CD8-positive, alpha-beta memory T cell (primary cell): Measurements from ENCODE around the gene NRP1. TPM values are rescaled to one million over a fixed set of nuclear protein-coding genes. Genes with fewer than 3 reads are reported as not detected.
A peak's percentile ranks its signal among the peaks of the same experiment; 100 is the strongest.
"Not testable (repeated sequence)": the region's sequence is repeated elsewhere in the genome, so short reads cannot be mapped to it uniquely, and the experiment has no call there.

Source experiments
- CTCF ChIA-PET: fragments of 350-600 bp; sonication (Branson Sonifier 250); formaldehyde crosslinking; loops from one replicate; lab custom pipeline; 2021; ENCODE audit warnings: antibody characterized with exemption; lab: Charles Lee
- POLR2A ChIA-PET: fragments of 350-600 bp; sonication (Branson Sonifier 250); formaldehyde crosslinking; loops from one replicate; lab custom pipeline; 2021; ENCODE audit warnings: antibody characterized with exemption; lab: Charles Lee
- DNase-seq, 5 donors: peaks; one replicate each; pipeline versions ENCODE4 v3.0.0 to v3.0.0-alpha.2; 2020 to 2022; ENCODE audit warnings: mixed read lengths in 1 of 5
- H3K27ac ChIP-seq: one replicate; pipeline ENCODE4 v1.7.0; 2013; ENCODE audit warnings: low read depth, mild to moderate bottlenecking, low read length, moderate library complexity
- H3K27me3 ChIP-seq: 2 replicates; pipeline ENCODE4 v1.7.0; 2013; ENCODE audit warnings: low read length, mild to moderate bottlenecking; ENCODE audit not compliant: insufficient read depth, poor library complexity, severe bottlenecking
- H3K36me3 ChIP-seq: 2 replicates; pipeline ENCODE4 v1.7.0; 2013; ENCODE audit warnings: mild to moderate bottlenecking, low read length, moderate library complexity; ENCODE audit not compliant: insufficient read depth
- H3K4me1 ChIP-seq: 2 replicates; pipeline ENCODE4 v1.7.0; 2013; ENCODE audit warnings: mild to moderate bottlenecking, low read length, moderate library complexity; ENCODE audit not compliant: insufficient read depth
- H3K4me3 ChIP-seq: 2 replicates; pipeline ENCODE4 v1.7.0; 2013; ENCODE audit warnings: mild to moderate bottlenecking, low read length
- H3K9me3 ChIP-seq: 2 replicates; pipeline ENCODE4 v1.7.0; 2013; ENCODE audit warnings: mild to moderate bottlenecking, low read length
- H3K27ac Mint-ChIP-seq, 8 donors: one replicate each; pipeline ENCODE4 v1.8.0; 2020 to 2021; ENCODE audit warnings: mixed read lengths in 8 of 8, mild to moderate bottlenecking in 6 of 8, inconsistent platforms in 3 of 8, moderate library complexity in 3 of 8
- H3K27me3 Mint-ChIP-seq, 2 donors: one replicate each; pipeline ENCODE4 v1.8.0; 2020 to 2021; ENCODE audit warnings: mixed read lengths in 2 of 2, mild to moderate bottlenecking in 1 of 2, moderate library complexity in 1 of 2
- H3K36me3 Mint-ChIP-seq, 3 donors: one replicate each; pipeline ENCODE4 v1.8.0; 2020 to 2021; ENCODE audit warnings: mixed read lengths in 3 of 3, inconsistent platforms in 1 of 3, mild to moderate bottlenecking in 1 of 3
- H3K4me1 Mint-ChIP-seq, 3 donors: one replicate each; pipeline ENCODE4 v1.8.0; 2020 to 2021; ENCODE audit warnings: mixed read lengths in 3 of 3, inconsistent platforms in 1 of 3, mild to moderate bottlenecking in 1 of 3
- H3K4me3 Mint-ChIP-seq, 7 donors: one replicate each; pipeline ENCODE4 v1.8.0; 2020 to 2021; ENCODE audit warnings: mixed read lengths in 7 of 7, mild to moderate bottlenecking in 6 of 7, moderate library complexity in 4 of 7, inconsistent platforms in 2 of 7
- H3K9me3 Mint-ChIP-seq, 5 donors: one replicate each; pipeline ENCODE4 v1.8.0; 2020 to 2022; ENCODE audit warnings: mixed read lengths in 5 of 5, mild to moderate bottlenecking in 3 of 5, moderate library complexity in 2 of 5, inconsistent platforms in 1 of 5
- polyA plus RNA-seq: library from polyadenylated mRNA; unstranded; fragments of 300-500 nt; fragmentation: Illumina TruSeq; gene quantifications from one replicate; pipeline ENCODE4 v1.2.3, GENCODE V29; 2021
- total RNA-seq, 2 experiments: library from RNA; stranded (reverse); gene quantifications; one replicate each; pipeline ENCODE4 v1.2.3, GENCODE V29; 2021

The NRP1 gene
- total and polyA plus RNA-seq, 3 experiments from 2014 or later, result 2.1 to 2.2 TPM; not detected in 1

DNA sequence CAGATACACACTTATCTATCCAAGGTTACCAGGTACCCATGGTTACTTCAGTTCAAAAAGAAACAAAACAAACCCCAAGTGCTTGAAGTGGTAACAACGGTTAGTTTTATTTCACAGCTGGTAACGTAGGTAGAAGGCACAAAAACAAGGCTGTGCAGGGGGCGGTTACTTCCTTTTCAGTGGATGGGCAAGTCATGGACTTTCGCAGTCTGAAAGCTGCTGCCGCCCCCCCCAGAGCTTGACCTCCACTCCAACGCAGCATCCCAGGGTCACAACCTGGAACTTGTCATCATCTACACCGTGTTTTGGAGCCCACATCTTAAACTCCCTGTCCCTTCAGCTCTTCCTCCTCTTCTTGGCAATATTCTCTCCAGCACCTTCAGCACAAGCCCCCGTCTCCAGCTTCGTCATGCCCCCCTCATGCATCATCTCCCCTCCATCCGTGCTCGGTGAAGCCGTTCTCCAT lies 195.3 kb downstream of the NRP1 start:
- CTCF ChIA-PET, result interaction anchor here (1.0 to 2.1 kb wide), 9 partner anchors 12 to 130 kb away, joined by 3 to 15 read pairs (median 4); no protein-coding TSS in a partner anchor
- peak; percentile 56 to 96 (median 89) for DNase-seq
- peaks cover 71% of the 10 kb centered on the region for H3K4me1 ChIP-seq
- H3K27ac Mint-ChIP-seq, result peak overlapping the region; percentile 85 to 100 (median 98)
- peak overlapping the region; percentile 44 to 89 (median 75) for H3K4me3 Mint-ChIP-seq
- no peaks in the 10 kb centered on the region for H3K36me3 ChIP-seq
- H3K9me3 Mint-ChIP-seq, result no peaks in the 10 kb centered on the region
- no peaks in the 10 kb centered on the region for H3K27me3 ChIP-seq
- H3K36me3 Mint-ChIP-seq, result no peaks in the 10 kb centered on the region
- peaks cover 0 to 2% of the 10 kb centered on the region in 2 donors for H3K27me3 Mint-ChIP-seq
- no peaks in the 10 kb centered on the region for H3K9me3 ChIP-seq
- peaks cover 73 to 92% (median 88%) of the 10 kb centered on the region in 3 donors for H3K4me1 Mint-ChIP-seq
- H3K27ac ChIP-seq, result peak overlapping the region; percentile 77
- H3K4me3 ChIP-seq, result peak overlapping the region; percentile 52
- POLR2A ChIA-PET, result interaction anchor here (0.7 to 1.7 kb wide), 6 partner anchors 14 to 786 kb away, joined by 3 to 10 read pairs (median 4); no protein-coding TSS in a partner anchor

GRCh38 chr10:33138686-33139085 lies 195.8 kb downstream of the NRP1 start:
- Mint-ChIP-seq H3K4me3 (peak overlapping the region in 6 of 7 donors; percentile 9 to 89 (median 71)), H3K4me1 (peaks cover 75 to 95% (median 89%) of the 10 kb centered on the region in 3 donors), H3K27ac (peak overlapping the region; percentile 85 to 100 (median 98))
- not testable (repeated sequence) for H3K9me3 Mint-ChIP-seq, H3K27me3 ChIP-seq, H3K9me3 ChIP-seq, H3K36me3 Mint-ChIP-seq, H3K36me3 ChIP-seq, H3K27me3 Mint-ChIP-seq, DNase-seq
- peak overlapping the region; percentile 11 for H3K4me3 ChIP-seq
- peaks cover 76% of the 10 kb centered on the region for H3K4me1 ChIP-seq
- ChIA-PET CTCF (interaction anchor here (1.0 to 1.7 kb wide), 9 partner anchors 12 to 129 kb away, joined by 3 to 10 read pairs (median 4); no protein-coding TSS in a partner anchor), POLR2A (interaction anchor here (0.6 to 1.7 kb wide), 6 partner anchors 15 to 158 kb away, joined by 3 to 10 read pairs (median 4); no protein-coding TSS in a partner anchor)
- H3K27ac ChIP-seq, result peak overlapping the region; percentile 77

- Histone ChIP-seq H3K27ac (no peak overlapping the region), H3K27me3 (no peaks in the 10 kb centered on the region), H3K4me1 (peaks cover 74% of the 10 kb centered on the region), H3K36me3 (no peaks in the 10 kb centered on the region), H3K9me3 (no peaks in the 10 kb centered on the region), H3K4me3 (no peak overlapping the region)
- POLR2A ChIA-PET, result no interaction called here
- CTCF ChIA-PET, result interaction anchor here (1.1 kb wide), 1 partner anchor 21 kb away, joined by 4 read pairs; no protein-coding TSS in a partner anchor
- peaks cover 76 to 95% (median 89%) of the 10 kb centered on the region in 3 donors for H3K4me1 Mint-ChIP-seq
- peak overlapping the region in 3 of 7 donors; percentile 27 to 55 (median 29) for H3K4me3 Mint-ChIP-seq
- DNase-seq, result no peak
- peak overlapping the region; percentile 85 to 100 (median 98) for H3K27ac Mint-ChIP-seq
- no peaks in the 10 kb centered on the region for H3K9me3 Mint-ChIP-seq
- no peaks in the 10 kb centered on the region for H3K36me3 Mint-ChIP-seq
- peaks cover 0 to 2% of the 10 kb centered on the region in 2 donors for H3K27me3 Mint-ChIP-seq
Measured at GRCh38 chr10:33137356-33138005, 197.0 kb downstream of the NRP1 start.

- H3K27ac Mint-ChIP-seq, result peak overlapping the region; percentile 85 to 100 (median 98)
- H3K4me1 Mint-ChIP-seq, result peaks cover 79 to 96% (median 90%) of the 10 kb centered on the region in 3 donors
- Histone ChIP-seq H3K9me3 (no peaks in the 10 kb centered on the region), H3K27me3 (no peaks in the 10 kb centered on the region), H3K36me3 (no peaks in the 10 kb centered on the region), H3K4me3 (no peak overlapping the region), H3K4me1 (peaks cover 79% of the 10 kb centered on the region), H3K27ac (no peak overlapping the region)
- peaks cover 0 to 2% of the 10 kb centered on the region in 2 donors for H3K27me3 Mint-ChIP-seq
- no peak for DNase-seq
- H3K36me3 Mint-ChIP-seq, result no peaks in the 10 kb centered on the region
- ChIA-PET CTCF (interaction anchor here (1.3 to 4.1 kb wide), 2 partner anchors 10 to 21 kb away, joined by 3 to 27 read pairs; no protein-coding TSS in a partner anchor), POLR2A (no interaction called here)
- no peaks in the 10 kb centered on the region for H3K9me3 Mint-ChIP-seq
- peak overlapping the region; percentile 6 to 65 (median 54) for H3K4me3 Mint-ChIP-seq
Measured at GRCh38 chr10:33136781-33137180, 197.7 kb downstream of the NRP1 start.

GRCh38 chr10:33136271-33136670 lies 198.2 kb downstream of the NRP1 start:
- POLR2A ChIA-PET, result interaction anchor here (1.4 kb wide), 1 partner anchor 10 kb away, joined by 4 read pairs; no protein-coding TSS in a partner anchor
- no peak for DNase-seq
- Histone ChIP-seq H3K4me3 (no peak overlapping the region), H3K27ac (peak overlapping the region; percentile 8), H3K27me3 (no peaks in the 10 kb centered on the region), H3K4me1 (peaks cover 82% of the 10 kb centered on the region), H3K36me3 (no peaks in the 10 kb centered on the region), H3K9me3 (no peaks in the 10 kb centered on the region)
- Mint-ChIP-seq H3K4me1 (peaks cover 81 to 97% (median 91%) of the 10 kb centered on the region in 3 donors), H3K27me3 (peaks cover 0 to 2% of the 10 kb centered on the region in 2 donors), H3K9me3 (no peaks in the 10 kb centered on the region), H3K4me3 (peak overlapping the region in 6 of 7 donors; percentile 20 to 65 (median 54)), H3K27ac (peak overlapping the region; percentile 85 to 100 (median 98)), H3K36me3 (no peaks in the 10 kb centered on the region)
- CTCF ChIA-PET, result interaction anchor here (1.3 to 4.1 kb wide), 4 partner anchors 10 to 127 kb away, joined by 3 to 27 read pairs (median 6); no protein-coding TSS in a partner anchor

DNA sequence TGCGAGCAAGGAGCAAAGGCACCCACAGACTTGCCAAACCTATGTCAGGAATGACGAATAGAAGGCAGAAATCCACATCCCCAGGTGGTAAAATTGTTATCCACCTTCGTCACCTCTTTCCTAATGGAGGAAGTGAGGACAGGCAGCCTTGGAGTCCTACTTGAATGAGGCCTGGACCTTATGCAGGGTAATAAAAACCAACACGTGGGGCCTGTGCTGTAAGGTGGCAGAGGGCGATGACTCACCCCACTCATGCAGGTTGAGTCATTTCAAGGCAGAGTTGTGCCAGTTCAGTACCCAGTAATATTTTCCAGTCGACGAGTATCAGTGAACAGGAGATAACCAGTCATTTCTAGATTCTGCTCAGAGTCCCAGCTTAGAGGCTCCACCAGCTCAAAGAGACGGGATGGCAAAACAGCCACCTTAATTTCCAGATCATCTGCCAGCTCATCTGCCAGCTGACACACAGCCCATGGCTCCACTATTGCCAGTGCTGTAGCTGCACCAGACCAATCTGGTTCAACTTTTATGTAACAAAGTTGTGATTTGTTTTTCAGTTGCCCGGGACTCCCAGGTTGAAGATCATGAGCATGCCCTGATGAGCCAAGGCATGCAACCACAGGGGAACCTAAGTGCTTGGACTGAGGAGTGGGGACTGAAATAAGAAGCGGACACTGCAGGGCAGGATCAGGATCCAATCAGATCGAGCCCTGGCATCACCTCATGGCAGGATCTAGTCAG lies 200.3 kb downstream of the NRP1 start:
- H3K27ac ChIP-seq, result peak overlapping the region; percentile 24
- H3K4me1 Mint-ChIP-seq, result peaks cover 71 to 94% (median 86%) of the 10 kb centered on the region in 3 donors
- no peaks in the 10 kb centered on the region for H3K36me3 ChIP-seq
- DNase-seq, result peak in 4 of 5 donors; percentile 57 to 86 (median 63)
- peaks cover 0 to under 1% of the 10 kb centered on the region in 2 donors for H3K27me3 Mint-ChIP-seq
- H3K4me3 ChIP-seq, result no peak overlapping the region
- no peaks in the 10 kb centered on the region for H3K27me3 ChIP-seq
- peak overlapping the region; percentile 51 to 100 (median 88) for H3K27ac Mint-ChIP-seq
- no peaks in the 10 kb centered on the region for H3K36me3 Mint-ChIP-seq
- no peaks in the 10 kb centered on the region for H3K9me3 Mint-ChIP-seq
- H3K9me3 ChIP-seq, result no peaks in the 10 kb centered on the region
- CTCF ChIA-PET, result interaction anchor here (0.8 to 4.1 kb wide), 8 partner anchors 8 to 125 kb away, joined by 3 to 27 read pairs (median 5); no protein-coding TSS in a partner anchor
- POLR2A ChIA-PET, result interaction anchor here (1.0 to 1.3 kb wide), 3 partner anchors 19 to 221 kb away, joined by 3 to 7 read pairs (median 3); no protein-coding TSS in a partner anchor
- H3K4me1 ChIP-seq, result peaks cover 78% of the 10 kb centered on the region
- peak overlapping the region; percentile 2 to 54 (median 27) for H3K4me3 Mint-ChIP-seq

GRCh38 chr10:33133557-33133956 lies 200.9 kb downstream of the NRP1 start:
- Mint-ChIP-seq H3K27me3 (peaks cover 0 to 1% of the 10 kb centered on the region in 2 donors), H3K4me3 (peak overlapping the region in 3 of 7 donors; percentile 13 to 19 (median 16)), H3K9me3 (peaks cover 0 to 2% (median 0%) of the 10 kb centered on the region in 5 donors), H3K27ac (peak overlapping the region; percentile 51 to 100 (median 90)), H3K4me1 (peaks cover 73 to 93% (median 86%) of the 10 kb centered on the region in 3 donors), H3K36me3 (no peaks in the 10 kb centered on the region)
- Histone ChIP-seq H3K4me1 (peaks cover 81% of the 10 kb centered on the region), H3K27ac (peak overlapping the region; percentile 24), H3K9me3 (no peaks in the 10 kb centered on the region), H3K27me3 (no peaks in the 10 kb centered on the region), H3K36me3 (no peaks in the 10 kb centered on the region), H3K4me3 (no peak overlapping the region)
- no peak for DNase-seq
- POLR2A ChIA-PET, result interaction anchor here (1.3 kb wide), 1 partner anchor 18 kb away, joined by 7 read pairs; no protein-coding TSS in a partner anchor
- CTCF ChIA-PET, result interaction anchor here (0.8 to 4.1 kb wide), 7 partner anchors 14 to 125 kb away, joined by 3 to 27 read pairs (median 4); no protein-coding TSS in a partner anchor
